Measurements from ENCODE around the gene MAP3K9. TPM values are rescaled to one million over a fixed set of nuclear protein-coding genes. Genes with fewer than 3 reads are reported as not detected.

Gene MAP3K9
- total and polyA plus RNA-seq, 12 donors, result 0.37 to 2.4 (median 1.4) TPM

- no peak overlapping the region for H3K27ac ChIP-seq
- H3K4me1 ChIP-seq, result no peaks in the 10 kb centered on the region
- DNase-seq (no peak), ATAC-seq (no peak)
- no peaks in the 10 kb centered on the region for H3K9me3 ChIP-seq
- WGBS, 2 donors, result 84 to 89% methylated on average over 3 of the region's 3 CpGs
- intact Hi-C loops (cut with DNase I), result no loop called here
- H3K27me3 ChIP-seq, result no peaks in the 10 kb centered on the region
- H3K36me3 ChIP-seq, result no peaks in the 10 kb centered on the region
- TF ChIP-seq CTCF (IDR thresholded peaks at IDR 0.05), result no peak
- H3K4me3 ChIP-seq, result no peak overlapping the region
These were observed 60.9 kb downstream of the MAP3K9 start for GRCh38 chr14:70748422-70748821.

- Histone ChIP-seq H3K4me1 (no peaks in the 10 kb centered on the region), H3K9me3 (no peaks in the 10 kb centered on the region), H3K4me3 (no peak overlapping the region), H3K27me3 (no peaks in the 10 kb centered on the region), H3K27ac (no peak overlapping the region), H3K36me3 (no peaks in the 10 kb centered on the region)
- ATAC-seq, result peak in 1 of 8 donors; percentile 41
- 80 to 93% methylated on average over 2 of the region's 2 CpGs for WGBS, 2 donors
- intact Hi-C loops (cut with DNase I), result no loop called here
- no peak for DNase-seq
- no peak for TF ChIP-seq CTCF (IDR thresholded peaks at IDR 0.05)
These were observed 64.7 kb downstream of the MAP3K9 start for GRCh38 chr14:70744641-70745040.

GRCh38 chr14:70742316-70742715 lies 67.0 kb downstream of the MAP3K9 start:
- ATAC-seq (no peak), DNase-seq (no peak)
- no peak for TF ChIP-seq CTCF (IDR thresholded peaks at IDR 0.05)
- intact Hi-C loops (cut with DNase I), result no loop called here
- H3K4me1 ChIP-seq, result no peaks in the 10 kb centered on the region
- no peak overlapping the region for H3K4me3 ChIP-seq
- no peak overlapping the region for H3K27ac ChIP-seq
- H3K9me3 ChIP-seq, result no peaks in the 10 kb centered on the region
- H3K36me3 ChIP-seq, result no peaks in the 10 kb centered on the region
- 92 to 93% methylated on average over 14 of the region's 14 CpGs for WGBS, 2 donors
- no peaks in the 10 kb centered on the region for H3K27me3 ChIP-seq

GRCh38 chr14:70741482-70741881 lies 67.8 kb downstream of the MAP3K9 start:
- Histone ChIP-seq H3K27ac (no peak overlapping the region), H3K9me3 (no peaks in the 10 kb centered on the region), H3K27me3 (no peaks in the 10 kb centered on the region), H3K4me1 (no peaks in the 10 kb centered on the region), H3K4me3 (no peak overlapping the region), H3K36me3 (no peaks in the 10 kb centered on the region)
- TF ChIP-seq CTCF (IDR thresholded peaks at IDR 0.05), result no peak
- intact Hi-C loops (cut with DNase I), result no loop called here
- 70 to 73% methylated on average over 6 of the region's 6 CpGs for WGBS, 2 donors
- DNase-seq (no peak), ATAC-seq (no peak)

- Histone ChIP-seq H3K36me3 (no peaks in the 10 kb centered on the region), H3K9me3 (no peaks in the 10 kb centered on the region), H3K27me3 (no peaks in the 10 kb centered on the region), H3K4me1 (no peaks in the 10 kb centered on the region), H3K4me3 (no peak overlapping the region), H3K27ac (no peak overlapping the region)
- no peak for TF ChIP-seq CTCF (IDR thresholded peaks at IDR 0.05)
- ATAC-seq (no peak), DNase-seq (no peak)
- WGBS, 2 donors, result 16 to 19% methylated on average over 4 of the region's 4 CpGs
- intact Hi-C loops (cut with DNase I), result no loop called here
These were observed 74.3 kb downstream of the MAP3K9 start for GRCh38 chr14:70735043-70735442.

Data from heart right ventricle (tissue), 16 donors.